Loucy (cell line): ENCODE results near the gene TEX48.

Source experiments
- H2AFZ ChIP-seq: fragments of 200-600 bp; sonication (generic); 2 replicates; pipeline ENCODE4 v1.6.0; 2016; ENCODE audit warnings: antibody characterized with exemption, mild to moderate bottlenecking, low read length, moderate library complexity
- H3F3A ChIP-seq: fragments of 200-600 bp; 2 replicates; pipeline ENCODE4 v1.6.0; 2016; ENCODE audit warnings: antibody characterized with exemption, low read depth, mild to moderate bottlenecking
- H3K27me3 ChIP-seq: fragments of 200-600 bp; sonication (generic); 2 replicates; pipeline ENCODE4 v1.6.1; 2014; ENCODE audit warnings: low read length, mild to moderate bottlenecking; ENCODE audit not compliant: insufficient read depth, poor library complexity, severe bottlenecking
- H3K36me3 ChIP-seq: fragments of 200-600 bp; sonication (generic); 2 replicates; pipeline ENCODE4 v1.6.1; 2016; ENCODE audit warnings: low read length; ENCODE audit not compliant: insufficient read depth
- H3K4me1 ChIP-seq: fragments of 200-600 bp; sonication (generic); 2 replicates; pipeline ENCODE4 v1.5.1; 2014; ENCODE audit warnings: low read length, mild to moderate bottlenecking; ENCODE audit not compliant: insufficient read depth, poor library complexity, severe bottlenecking
- H3K4me2 ChIP-seq: fragments of 200-600 bp; sonication (generic); 2 replicates; pipeline ENCODE4 v1.6.0; 2014; ENCODE audit warnings: antibody characterized with exemption, low read length, low read depth, mild to moderate bottlenecking; ENCODE audit not compliant: poor library complexity, severe bottlenecking
- H3K4me3 ChIP-seq: fragments of 200-600 bp; sonication (generic); 2 replicates; pipeline ENCODE4 v1.5.1; 2014; ENCODE audit warnings: low read length, mild to moderate bottlenecking, mixed read lengths; ENCODE audit not compliant: poor library complexity, severe bottlenecking
- H3K79me2 ChIP-seq: fragments of 200-600 bp; sonication (generic); 2 replicates; pipeline ENCODE4 v1.6.1; 2014; ENCODE audit warnings: low read length; ENCODE audit not compliant: insufficient read depth
- H3K9ac ChIP-seq: fragments of 200-600 bp; sonication (generic); 2 replicates; pipeline ENCODE4 v1.6.0; 2014; ENCODE audit warnings: mild to moderate bottlenecking, low read depth, low read length, moderate library complexity; ENCODE audit not compliant: poor library complexity, severe bottlenecking
- H3K9me2 ChIP-seq: fragments of 200-600 bp; sonication (generic); replicated peaks from 2 replicates; pipeline ENCODE4 v1.6.1; 2016; ENCODE audit warnings: low read depth, low read length, mixed read lengths
- H3K9me3 ChIP-seq: fragments of 200-600 bp; sonication (generic); 2 replicates; pipeline ENCODE4 v1.6.1; 2014; ENCODE audit warnings: mild to moderate bottlenecking, antibody characterized with exemption, low read length, low read depth; ENCODE audit not compliant: insufficient read depth
- H4K20me1 ChIP-seq: fragments of 200-600 bp; sonication (generic); 2 replicates; pipeline ENCODE4 v1.6.0; 2014; ENCODE audit warnings: antibody characterized with exemption, low read length, mild to moderate bottlenecking; ENCODE audit not compliant: insufficient read depth, poor library complexity, severe bottlenecking
- CTCF ChIP-seq: fragments of 200-600 bp; sonication (generic); conservative IDR thresholded peaks from 2 replicates; pipeline ENCODE4 v1.5.1; 2014; ENCODE audit warnings: mild to moderate bottlenecking, antibody characterized with exemption, low read length
- EZH2phosphoT487 ChIP-seq: fragments of 200-600 bp; IDR thresholded peaks from 2 replicates; pipeline ENCODE4 v1.6.1; 2018; ENCODE audit warnings: antibody characterized with exemption, mild to moderate bottlenecking, moderate library complexity, borderline replicate concordance

TEX48 gene

GRCh38 chr9:114643001-114643400, 39.0 kb downstream of the TEX48 start:
- H3K9me3 ChIP-seq, result no peaks in the 10 kb centered on the region; the same call in 1 of the 2 replicates
- TF ChIP-seq CTCF (no peak), EZH2phosphoT487 (no peak)
- peaks cover 54% of the 10 kb centered on the region; the same call in 1 of the 2 replicates for H3K36me3 ChIP-seq
- H3K79me2 ChIP-seq, result no peaks in the 10 kb centered on the region
- H3K9me2 ChIP-seq, result no peaks in the 10 kb centered on the region
- no peak overlapping the region for H2AFZ ChIP-seq
- no peak overlapping the region for H3K9ac ChIP-seq
- no peak overlapping the region for H3K4me2 ChIP-seq
- no peak overlapping the region for H3K4me3 ChIP-seq
- no peaks in the 10 kb centered on the region for H3F3A ChIP-seq
- H3K27me3 ChIP-seq, result no peaks in the 10 kb centered on the region
- H4K20me1 ChIP-seq, result no peaks in the 10 kb centered on the region
- H3K4me1 ChIP-seq, result no peaks in the 10 kb centered on the region

GRCh38 chr9:114641967-114642366, 40.0 kb downstream of the TEX48 start:
- H3K4me3 ChIP-seq, result no peak overlapping the region
- H3K79me2 ChIP-seq, result no peaks in the 10 kb centered on the region
- no peaks in the 10 kb centered on the region for H3K9me2 ChIP-seq
- TF ChIP-seq CTCF, result no peak
- TF ChIP-seq EZH2phosphoT487, result no peak
- H3F3A ChIP-seq, result no peaks in the 10 kb centered on the region
- H3K27me3 ChIP-seq, result no peaks in the 10 kb centered on the region
- no peak overlapping the region for H3K9ac ChIP-seq
- no peaks in the 10 kb centered on the region; the same call in 1 of the 2 replicates for H3K9me3 ChIP-seq
- H3K4me2 ChIP-seq, result no peak overlapping the region
- H3K36me3 ChIP-seq, result peaks cover 62% of the 10 kb centered on the region; the same call in 1 of the 2 replicates
- no peak overlapping the region for H2AFZ ChIP-seq
- H4K20me1 ChIP-seq, result no peaks in the 10 kb centered on the region
- no peaks in the 10 kb centered on the region for H3K4me1 ChIP-seq

- H3K4me2 ChIP-seq, result no peak overlapping the region
- H3K9me3 ChIP-seq, result no peaks in the 10 kb centered on the region
- H3K36me3 ChIP-seq, result peaks cover 64% of the 10 kb centered on the region; the same call in 1 of the 2 replicates
- H3K4me1 ChIP-seq, result no peaks in the 10 kb centered on the region
- H3K27me3 ChIP-seq, result no peaks in the 10 kb centered on the region
- no peaks in the 10 kb centered on the region for H4K20me1 ChIP-seq
- no peak overlapping the region for H2AFZ ChIP-seq
- H3K9ac ChIP-seq, result no peak overlapping the region
- H3F3A ChIP-seq, result no peaks in the 10 kb centered on the region
- H3K79me2 ChIP-seq, result no peaks in the 10 kb centered on the region
- H3K9me2 ChIP-seq, result no peaks in the 10 kb centered on the region
- no peak for TF ChIP-seq EZH2phosphoT487
- TF ChIP-seq CTCF, result no peak
- no peak overlapping the region for H3K4me3 ChIP-seq
Observed at GRCh38 chr9:114638404-114638803, 43.6 kb downstream of the TEX48 start.
